Activated effector memory CD4-positive, alpha-beta T cell treated with anti-CD3 and anti-CD28 coated beads, Interleukin-2, amount 50 U/mL, for 16 hours (primary cell): ENCODE results near the gene CRISP2.
"Not testable (repeated sequence)": the region's sequence is repeated elsewhere in the genome, so short reads cannot be mapped to it uniquely, and the experiment has no call there.

ENCODE experiments used
- DNase-seq: peaks from one replicate; pipeline ENCODE4 v3.0.0-alpha.2; 2020

The CRISP2 gene, protein sequence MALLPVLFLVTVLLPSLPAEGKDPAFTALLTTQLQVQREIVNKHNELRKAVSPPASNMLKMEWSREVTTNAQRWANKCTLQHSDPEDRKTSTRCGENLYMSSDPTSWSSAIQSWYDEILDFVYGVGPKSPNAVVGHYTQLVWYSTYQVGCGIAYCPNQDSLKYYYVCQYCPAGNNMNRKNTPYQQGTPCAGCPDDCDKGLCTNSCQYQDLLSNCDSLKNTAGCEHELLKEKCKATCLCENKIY

DNA sequence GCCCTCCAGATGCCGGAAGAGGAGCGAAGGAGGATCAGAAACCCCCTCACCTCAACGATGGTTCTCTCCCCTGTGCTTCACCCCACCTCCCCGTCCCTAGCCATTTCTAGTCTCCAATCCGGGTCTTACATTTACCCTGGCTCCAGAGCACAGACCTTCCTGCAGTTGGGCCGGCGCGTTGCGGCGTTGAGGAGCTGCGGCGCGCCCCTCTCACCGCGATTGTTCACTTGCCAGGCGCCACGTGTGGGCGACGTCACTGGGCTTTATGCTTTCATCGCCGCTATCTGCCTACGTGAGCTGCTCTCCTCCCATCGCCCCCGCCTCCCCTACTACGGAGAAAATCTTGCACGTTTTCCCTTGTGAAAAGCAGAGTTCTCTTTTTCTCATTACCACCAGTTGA lies at the start of gene CRISP2:
TSS of gene CRISP2 (minus strand) at position 198 of the 400 bp plus-strand sequence. CDS start 4,347 bp downstream, outside the sequence.
- DNase-seq: no peak

DNA sequence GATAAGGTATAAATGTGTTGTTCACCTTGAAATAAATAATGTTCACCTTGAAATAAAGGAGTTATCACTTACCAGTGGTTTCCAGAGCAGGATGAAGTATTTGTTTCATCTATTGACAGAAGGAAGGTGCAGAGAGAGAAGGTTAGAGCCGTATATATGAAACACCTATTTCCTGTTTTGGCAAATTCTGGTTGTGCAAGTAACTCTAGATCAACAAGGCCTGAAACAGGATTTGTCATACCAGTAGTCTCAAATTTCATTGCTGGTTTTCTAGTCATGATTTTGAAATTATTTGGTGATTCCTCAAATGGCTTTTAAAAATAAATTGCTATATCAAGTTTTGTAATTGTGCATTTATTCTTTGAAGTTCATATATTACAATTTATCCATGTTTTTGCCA lies 30.9 kb upstream of the CRISP2 start, which contains the start of gene CRISP3:
TSS of gene CRISP3 (minus strand) at position 130 of the 400 bp plus-strand sequence. CDS start at position 109, 21 bp downstream.
- DNase-seq: no peak

DNA sequence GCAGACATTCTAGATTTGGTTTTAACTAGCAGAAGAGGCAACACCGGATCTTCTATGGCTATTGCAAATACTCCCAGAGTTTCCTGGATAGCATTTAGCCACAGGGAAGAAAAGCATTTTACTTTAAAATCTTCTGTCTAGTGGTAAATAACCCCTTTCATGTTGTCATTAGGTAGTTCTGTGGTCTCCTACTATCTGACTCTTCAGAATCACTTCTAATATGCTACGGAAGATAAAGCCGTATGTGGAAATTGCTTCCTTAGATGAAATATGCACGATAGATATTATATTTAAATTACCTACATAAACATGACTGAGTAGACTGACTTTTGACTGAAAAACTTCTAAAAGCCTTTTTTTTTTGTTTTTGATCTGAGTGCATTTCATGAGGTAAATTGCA lies 30.1 kb upstream of the CRISP2 start:
- no peak for DNase-seq

DNA sequence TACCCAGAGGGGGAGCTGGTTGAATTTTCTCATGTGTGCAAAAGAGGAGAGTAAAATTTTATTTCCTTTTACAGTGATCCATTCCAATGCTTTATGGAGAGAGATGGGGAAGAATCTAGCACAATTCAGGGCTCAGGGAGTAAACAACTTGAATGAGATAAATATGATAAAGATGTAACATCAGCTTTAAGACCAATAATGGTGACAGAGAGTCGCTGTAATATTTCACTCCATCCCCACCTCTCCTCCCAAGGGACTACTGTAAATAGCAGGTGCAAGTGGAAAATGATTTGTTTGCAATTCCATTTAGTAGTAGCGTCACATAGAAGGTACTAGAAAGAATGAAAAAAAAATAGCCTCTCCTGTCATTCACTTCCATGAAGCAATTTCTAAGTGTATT lies 26.1 kb upstream of the CRISP2 start:
- no peak for DNase-seq

DNA sequence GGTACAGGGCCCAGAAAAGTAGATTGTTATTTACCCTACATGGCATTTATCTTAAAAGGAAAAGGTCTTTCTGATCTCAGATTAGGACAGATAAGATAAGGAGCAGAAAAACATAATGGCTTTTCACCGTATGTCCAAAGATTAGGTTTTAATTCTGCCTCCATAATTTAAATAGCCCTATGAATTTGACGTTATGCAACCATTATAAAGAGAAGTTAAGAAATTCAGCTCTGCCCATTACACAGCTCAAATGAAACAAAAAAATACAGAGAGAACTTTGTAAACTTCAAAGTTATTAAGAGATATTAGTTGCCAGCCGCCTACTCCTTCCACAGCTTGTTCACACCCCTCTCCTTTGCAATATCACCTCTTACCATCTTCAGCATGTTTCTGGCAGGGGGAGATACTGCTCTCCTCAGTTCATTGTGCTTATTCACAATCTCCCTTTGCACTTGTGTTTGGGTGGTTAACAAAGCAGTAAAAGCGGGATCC lies 22.7 kb upstream of the CRISP2 start:
- no peak for DNase-seq

DNA sequence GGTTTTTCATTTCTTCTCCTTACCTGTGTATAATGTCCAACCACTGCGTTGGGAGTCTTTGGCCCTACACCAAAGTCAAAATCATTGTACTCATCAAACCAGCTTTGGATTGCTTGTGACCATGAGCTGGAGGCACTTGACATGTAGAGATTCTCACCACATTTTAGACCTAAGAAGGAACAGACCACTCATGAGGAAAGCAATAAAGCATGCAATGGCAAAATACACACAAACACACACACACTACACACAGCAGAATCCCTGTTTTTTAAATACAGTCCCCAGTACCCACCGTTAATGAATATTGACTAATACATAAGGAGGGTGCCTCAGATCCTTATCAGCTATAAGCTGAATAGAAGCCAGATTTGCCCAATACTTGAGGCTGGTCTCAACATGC lies 20.3 kb upstream of the CRISP2 start:
- no peak for DNase-seq

DNA sequence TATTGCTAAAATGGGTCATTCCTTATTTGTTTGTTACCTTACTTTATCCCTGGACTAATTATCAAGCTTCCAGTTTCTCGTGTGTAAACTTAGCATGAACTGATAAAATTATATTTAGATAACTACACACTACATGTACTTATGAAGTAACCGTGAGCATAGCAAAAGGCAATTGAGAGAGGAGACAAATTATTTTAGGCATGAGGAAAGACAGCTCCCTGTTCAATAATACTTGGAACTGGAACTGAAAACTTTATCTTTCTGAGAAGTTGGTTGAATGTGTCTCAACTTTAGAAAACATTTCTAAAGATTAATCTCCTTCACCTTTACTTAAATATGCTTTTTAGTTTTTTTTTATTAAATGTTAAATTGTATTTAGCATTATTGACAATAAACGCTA lies 19.4 kb upstream of the CRISP2 start:
- DNase-seq: no peak

DNA sequence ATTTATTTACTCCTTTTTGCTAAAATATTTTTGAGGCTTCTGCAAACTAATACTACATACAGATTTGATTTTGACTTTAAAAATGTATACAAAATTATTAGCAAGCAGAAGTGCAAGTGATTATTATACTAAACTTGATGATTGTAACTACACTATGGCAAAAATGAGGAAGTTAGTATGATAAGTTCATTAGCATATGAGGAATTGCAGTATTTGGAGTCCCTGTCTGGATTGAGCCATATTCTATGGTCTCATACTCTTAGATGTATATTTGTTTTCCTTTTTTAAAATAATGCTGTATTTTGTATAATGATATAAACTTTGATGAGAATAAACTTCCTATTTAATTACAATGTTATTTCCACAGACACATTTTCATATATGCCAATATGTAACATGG lies 16.9 kb upstream of the CRISP2 start:
- DNase-seq: no peak

DNA sequence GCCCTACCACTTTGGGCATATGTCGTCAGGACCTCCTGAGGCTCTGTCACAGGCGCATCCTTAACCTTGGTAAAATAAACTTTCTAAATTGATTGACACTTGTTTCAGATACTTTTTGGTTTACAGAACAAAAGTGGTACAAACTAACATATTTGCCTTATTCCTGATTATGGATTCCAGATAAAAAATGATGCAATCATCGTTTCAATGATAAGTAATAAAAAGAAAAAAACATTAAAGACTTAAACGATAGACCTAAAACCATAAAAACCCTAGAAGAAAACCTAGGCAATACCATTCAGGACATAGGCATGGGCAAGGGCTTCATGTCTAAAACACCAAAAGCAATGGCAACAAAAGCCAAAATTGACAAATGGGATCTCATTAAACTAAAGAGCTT lies 10.6 kb upstream of the CRISP2 start:
- not testable (repeated sequence) for DNase-seq

DNA sequence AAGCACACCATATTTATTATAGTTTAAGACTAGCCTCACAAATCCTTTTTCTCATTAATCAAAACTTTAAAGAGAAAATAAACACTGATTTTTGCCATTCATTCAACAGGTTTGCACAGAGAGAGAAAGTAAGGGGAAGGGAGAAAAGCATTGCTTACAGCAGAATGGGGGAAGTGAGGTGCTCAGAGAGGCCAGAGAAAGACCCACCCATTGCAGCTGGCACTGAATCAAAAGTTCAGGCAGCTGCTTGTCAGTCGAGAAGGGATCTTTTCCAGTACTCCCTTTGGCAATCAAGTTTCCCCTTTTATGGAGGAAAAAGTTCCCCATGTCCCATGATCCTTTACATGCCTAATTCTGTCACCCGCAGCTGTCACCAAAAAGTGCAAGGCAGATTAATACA lies 8.0 kb upstream of the CRISP2 start:
- no peak for DNase-seq

DNA sequence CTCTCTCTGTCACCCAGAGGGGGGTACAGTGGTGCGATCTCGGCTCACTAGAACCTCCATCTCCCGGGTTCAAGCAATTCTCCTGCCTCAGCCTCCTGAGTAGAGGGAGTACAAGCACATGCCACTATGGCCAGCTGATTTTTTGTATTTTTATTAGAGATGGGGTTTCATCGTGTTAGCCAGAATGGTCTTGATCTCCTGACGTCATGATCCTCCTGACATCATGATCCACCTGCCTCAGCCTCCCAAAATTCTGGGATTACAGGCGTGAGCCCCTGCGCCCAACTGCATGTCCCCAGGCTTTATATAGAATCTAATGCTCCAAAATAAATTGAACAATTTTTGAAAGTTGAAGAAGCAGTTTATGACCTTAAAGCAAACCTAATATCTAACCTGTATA lies 7.0 kb upstream of the CRISP2 start:
- DNase-seq: no peak

DNA sequence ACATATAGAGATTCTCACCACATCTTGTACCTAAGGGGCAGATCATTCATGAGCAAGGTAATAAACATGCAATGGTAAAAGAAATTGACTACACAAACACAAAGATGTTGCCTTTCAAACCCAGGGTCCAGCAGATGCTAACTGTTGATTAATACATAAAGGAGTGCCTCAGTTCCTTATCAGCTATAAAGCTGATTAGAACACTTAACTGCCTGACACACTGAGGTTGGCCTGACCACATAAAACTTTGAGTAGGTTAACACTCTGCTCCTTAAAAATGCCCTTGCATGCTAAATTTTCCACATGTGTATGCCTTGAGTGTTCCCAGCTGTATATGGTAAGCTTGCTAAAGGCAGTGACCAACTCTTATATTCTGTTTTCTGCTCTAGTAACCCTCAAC lies 14.9 kb downstream of the CRISP2 start:
- no peak for DNase-seq

DNA sequence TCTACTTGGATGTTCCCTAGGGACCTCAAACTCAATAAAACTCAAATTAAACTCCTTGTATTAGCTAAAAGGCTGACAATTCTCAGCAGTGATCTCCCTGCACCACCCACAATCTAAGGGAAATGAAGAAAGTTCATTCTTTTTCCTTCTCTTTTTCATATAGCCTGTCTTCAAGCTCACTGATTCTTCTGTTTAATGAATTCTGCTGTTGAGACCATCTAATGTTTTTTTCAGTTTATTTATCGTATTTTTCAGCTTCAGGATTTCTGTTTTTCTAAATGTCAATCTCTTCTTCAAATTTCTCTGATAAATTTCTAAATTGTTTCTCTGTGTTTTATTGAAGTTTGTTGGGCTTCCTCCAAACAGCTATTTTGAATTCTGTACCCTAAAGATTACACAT lies 19.8 kb downstream of the CRISP2 start:
- no peak for DNase-seq

DNA sequence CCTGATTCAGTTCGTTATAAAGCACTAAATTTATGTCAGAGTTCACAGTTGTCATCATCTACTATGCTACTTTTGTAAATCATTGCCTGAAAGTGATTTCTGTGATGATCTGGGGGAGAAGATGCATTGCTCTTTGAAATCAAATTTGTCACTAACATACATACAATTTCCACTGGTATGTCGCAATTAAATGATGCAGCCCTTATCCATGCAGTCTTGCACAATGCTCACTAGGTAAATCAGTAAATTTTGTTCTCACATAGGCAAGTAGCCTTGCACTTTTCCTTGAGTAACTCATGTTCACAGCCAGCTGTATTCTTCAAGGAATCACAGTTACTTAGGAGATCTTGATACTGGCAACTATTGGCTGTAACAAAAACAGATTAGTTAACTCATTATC lies 20.8 kb downstream of the CRISP2 start:
- DNase-seq: no peak

DNA sequence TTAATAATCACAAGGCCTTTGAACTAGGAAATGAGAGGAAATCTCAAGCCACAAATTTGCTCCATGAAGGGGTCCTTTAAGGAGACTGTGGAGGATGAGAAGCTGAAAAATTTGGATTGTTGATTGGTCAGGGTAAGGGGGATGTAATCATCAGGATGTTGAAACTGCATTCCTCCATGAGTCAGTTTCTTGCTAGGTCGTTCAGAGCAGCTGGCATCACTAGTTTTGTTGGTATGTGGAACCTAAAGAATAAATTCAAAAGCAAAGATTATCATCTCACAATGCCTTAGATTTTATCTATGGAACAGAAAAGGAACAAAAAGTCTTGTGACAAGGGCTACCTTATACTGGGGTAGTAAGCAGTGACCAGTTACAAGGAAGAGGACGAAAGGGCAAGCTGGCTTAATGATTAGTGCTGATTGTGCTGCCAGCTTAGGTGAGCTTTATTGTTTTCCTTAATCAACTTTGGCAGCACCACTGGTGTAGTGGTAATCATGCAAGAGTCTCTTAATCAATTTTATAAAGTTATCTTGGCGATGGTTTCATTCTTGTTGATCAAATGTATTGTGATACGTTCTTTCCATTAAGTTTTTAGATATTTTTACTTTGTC lies 36.6 kb downstream of the CRISP2 start:
- no peak for DNase-seq

DNA sequence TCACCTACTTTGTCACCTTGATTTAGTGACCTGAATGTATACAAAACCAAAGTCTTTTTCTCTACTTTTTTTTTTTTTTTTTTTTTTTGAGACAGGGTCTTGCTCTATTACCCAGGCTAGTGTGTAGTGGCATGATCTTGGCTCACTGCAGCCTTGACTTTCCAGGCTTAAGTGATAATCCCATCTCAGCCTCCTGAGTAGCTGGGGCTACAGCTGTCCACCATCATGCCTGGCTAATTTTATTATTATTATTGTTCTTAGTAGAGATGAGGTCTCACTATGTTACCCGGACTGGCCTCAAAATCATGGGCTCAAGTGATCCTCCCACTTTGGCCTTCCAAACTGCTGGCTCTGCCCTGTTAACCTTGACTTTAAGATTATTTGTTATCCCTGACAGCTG lies 37.5 kb downstream of the CRISP2 start:
- DNase-seq: no peak

DNA sequence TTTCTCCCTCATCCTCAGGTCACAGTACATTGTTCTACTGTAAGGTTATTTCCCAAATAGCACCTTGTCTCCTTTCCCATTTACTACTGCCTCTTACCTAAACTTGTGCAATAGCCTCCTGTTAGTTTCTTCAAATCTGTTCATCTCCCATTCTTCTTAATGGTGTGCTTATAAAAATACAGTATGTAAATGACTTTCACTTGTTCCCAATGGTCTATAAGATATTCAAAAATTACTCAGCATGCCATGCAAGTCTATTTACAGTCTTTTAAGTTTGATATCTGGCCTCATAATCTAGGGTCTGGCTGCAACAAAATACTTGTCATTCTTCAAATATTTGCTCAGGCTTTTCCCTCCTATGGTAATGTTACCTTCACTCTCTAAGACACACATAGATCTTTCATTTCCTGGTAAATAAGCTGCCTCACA lies 45.2 kb downstream of the CRISP2 start:
- DNase-seq: no peak

DNA sequence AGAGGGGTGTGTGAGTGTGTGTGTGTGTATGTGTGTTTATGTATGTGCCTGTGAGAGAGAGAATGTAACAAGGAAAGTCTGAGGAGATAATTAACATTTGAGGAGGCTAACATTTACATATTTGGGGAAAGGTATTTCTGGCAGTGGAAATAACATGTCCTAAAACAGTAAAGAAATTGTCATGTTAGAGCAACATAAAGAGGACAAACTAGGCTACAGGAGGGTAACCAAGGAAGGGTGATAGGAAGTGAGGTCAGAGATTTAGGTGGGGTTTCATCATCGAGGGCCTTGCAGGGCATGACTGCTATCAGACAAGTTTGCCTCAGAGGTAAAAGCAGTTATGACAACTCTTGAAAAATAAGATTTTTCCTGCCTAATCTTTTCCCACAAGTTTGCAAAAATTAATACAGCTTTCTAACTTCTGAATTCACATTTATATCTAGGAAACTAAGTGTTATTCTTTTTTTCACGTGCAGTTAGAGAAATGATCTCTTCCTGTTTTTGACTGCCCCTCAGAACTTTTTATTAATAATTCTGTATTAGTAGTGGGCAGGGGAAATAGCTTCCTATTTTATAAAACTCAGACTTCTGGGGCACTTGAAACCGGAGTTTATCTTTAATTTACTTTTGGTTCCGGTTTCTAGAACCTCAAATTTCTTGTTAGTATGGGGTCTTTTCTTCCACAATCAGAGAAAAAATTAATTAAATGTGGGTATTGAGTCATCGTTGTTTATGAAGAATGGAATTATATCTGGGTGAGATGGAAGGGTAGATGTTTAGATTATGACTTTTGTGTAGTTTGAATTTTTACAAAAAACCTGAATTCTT lies 46.2 kb downstream of the CRISP2 start:
- no peak for DNase-seq

DNA sequence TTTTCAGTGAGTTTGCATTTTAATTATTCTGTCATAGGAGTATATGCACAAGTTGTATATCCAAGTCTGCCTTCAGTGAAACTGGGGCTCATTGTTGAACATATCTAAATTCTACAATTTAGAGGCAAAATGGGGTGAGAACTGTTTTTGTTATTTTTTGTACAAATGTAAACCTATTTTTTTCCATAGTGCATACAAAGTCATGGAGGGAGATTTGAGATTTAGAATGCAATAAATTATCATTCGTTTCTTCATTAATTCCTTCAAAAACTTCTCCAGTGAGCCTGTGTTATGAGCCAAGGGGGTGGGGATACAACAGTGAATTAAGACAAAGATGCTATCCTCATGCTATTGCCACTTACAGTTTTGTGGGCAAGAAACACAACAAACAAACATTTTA lies 46.9 kb downstream of the CRISP2 start:
- no peak for DNase-seq

DNA sequence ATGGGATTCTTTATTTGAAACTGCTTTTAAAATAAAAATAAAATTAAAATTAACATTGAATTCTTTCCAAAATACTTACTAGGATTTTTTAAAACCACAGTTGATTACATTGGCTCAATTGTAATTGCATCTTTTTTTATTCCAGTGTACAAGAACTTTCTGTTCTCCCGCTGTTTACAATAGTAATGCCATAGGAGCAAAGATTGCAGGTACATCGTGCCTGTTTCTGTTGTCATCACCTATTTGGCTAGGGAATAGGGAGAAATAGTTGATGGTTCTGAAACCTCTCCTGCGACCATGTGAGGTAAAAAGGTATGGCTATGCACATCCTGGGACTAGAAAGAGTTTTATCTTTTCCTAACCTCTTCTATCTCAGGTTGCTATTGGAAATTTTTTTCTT lies 48.5 kb downstream of the CRISP2 start:
- DNase-seq: no peak

DNA sequence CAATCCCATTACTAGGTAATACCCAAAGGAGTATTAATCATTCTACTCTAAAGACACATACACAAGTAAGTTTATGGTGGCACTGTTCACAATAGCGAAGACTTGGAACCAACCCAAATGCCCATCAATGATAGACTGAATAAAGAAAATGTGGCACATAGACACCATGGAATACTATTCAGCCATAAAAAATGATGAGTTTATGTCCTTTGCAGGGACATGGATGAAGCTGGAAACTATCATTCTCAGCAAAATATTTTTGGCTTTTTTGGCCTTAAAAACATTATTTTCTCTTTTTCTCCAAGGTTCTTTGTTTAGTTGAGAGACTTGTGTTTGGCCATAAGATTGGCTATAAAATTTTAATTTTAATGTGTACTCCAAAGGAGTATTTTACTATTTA lies 49.3 kb downstream of the CRISP2 start:
- not testable (repeated sequence) for DNase-seq

DNA sequence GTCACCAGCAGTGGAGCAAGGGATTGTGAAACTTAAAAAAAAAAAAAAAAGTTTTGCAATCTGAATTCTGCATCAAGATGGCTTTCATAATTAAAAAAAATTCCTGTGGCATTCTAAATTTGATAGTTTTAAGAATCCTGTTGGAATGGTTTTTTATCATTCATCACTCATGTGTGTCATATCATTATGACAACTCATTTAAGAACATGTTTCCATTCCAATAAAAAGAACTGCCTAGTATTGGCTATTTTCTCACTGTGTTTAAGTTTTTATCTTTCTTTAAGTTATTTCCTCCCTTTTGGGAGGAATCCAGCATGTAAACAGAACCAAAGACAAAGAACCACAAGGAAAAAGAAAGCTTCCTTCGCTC lies 50.5 kb downstream of the CRISP2 start:
- DNase-seq: no peak

DNA sequence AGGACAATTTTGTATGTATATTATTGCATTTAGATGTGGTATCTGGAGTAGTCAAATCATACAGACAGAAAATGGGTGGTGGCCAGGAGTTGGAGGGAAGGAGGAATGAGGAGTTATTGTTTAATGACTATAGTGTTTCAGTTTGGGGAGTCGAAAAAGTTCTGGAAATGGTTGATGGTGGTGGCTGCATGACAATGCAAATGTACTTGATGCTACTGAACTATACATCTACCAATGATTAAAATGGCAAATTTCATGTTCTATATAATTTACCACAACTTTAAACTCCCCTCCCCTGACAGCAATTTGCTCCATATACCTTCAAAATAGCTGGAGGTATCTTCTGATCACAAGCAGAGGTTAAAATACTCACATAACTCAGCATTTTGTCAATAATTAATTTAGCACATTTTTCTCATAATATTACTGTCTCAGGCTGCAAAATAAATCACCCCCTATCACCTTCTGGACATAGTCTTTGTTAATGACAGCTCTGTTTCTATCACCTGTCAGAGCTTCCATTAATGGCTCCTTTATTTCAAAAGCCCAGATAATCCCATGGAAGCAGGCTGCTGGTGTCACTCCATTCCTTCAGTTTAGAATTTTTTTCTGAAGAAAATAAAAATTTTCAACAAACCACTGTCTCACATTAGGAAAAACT lies 51.0 kb downstream of the CRISP2 start:
- no peak for DNase-seq
